Measurements from ENCODE around the gene GPS2. TPM values are rescaled to one million over a fixed set of nuclear protein-coding genes. Genes with fewer than 3 reads are reported as not detected.

The GPS2 gene
- total RNA-seq, 1 experiment from 2014 or later: 116 TPM

DNA sequence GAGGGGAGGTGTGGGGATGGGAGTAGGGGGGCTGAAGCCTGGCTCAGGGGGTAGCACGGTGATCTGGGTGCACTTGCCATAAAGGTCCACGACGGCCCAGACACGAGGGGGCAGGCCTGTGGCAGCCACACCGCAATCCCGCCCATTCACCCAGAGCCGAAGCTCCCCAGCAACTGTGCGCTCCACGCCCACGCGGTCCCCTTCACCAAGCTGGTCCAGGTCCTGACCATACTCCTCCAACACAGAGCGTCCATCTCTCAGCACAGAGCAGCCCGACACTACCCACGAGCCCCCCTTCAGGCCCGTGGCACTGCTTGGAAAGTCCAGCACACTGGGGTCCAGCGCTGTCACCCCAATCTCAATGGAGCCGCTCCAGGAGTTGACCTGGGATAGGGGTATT, 12.3 kb upstream of the GPS2 start:
- H3K4me3 ChIP-seq (ENCODE audit: low read depth, low read length, poor library complexity, severe bottlenecking): no peak overlapping the region

GRCh38 chr17:7327056-7327455, 11.9 kb upstream of the GPS2 start:
- intact Hi-C loops (cut with micrococcal nuclease; ENCODE audit: unreplicated experiment): no loop called here
- CTCF ChIA-PET: interaction anchor here (0.6 kb wide), 1 partner anchor 282 kb away, joined by 5 read pairs; no protein-coding TSS in a partner anchor
- POLR2A ChIA-PET (ENCODE audit: low non-redundant PET): no interaction called here
- Histone ChIP-seq H3K9me3 (ENCODE audit: low read depth, low read length, poor library complexity, severe bottlenecking) (no peaks in the 10 kb centered on the region), H3K4me1 (ENCODE audit: insufficient read depth, low read length, poor library complexity, severe bottlenecking) (peaks cover 19% of the 10 kb centered on the region), H3K36me3 (ENCODE audit: insufficient read depth, low read length, poor library complexity, severe bottlenecking) (peaks cover 42% of the 10 kb centered on the region), H3K27me3 (replicated peaks; ENCODE audit: insufficient read depth, low read depth, low read length, poor library complexity) (no peaks in the 10 kb centered on the region), H3K4me3 (ENCODE audit: low read depth, low read length, poor library complexity, severe bottlenecking) (no peak overlapping the region), H3K27ac (ENCODE audit: low read depth, low read length, poor library complexity, severe bottlenecking) (no peak overlapping the region)
- DNase-seq (ENCODE audit: low spot score): no peak
- no peak for TF ChIP-seq EZH2 (IDR thresholded peaks at IDR 0.05; ENCODE audit: borderline replicate concordance, low read depth, low read length, poor library complexity, severe bottlenecking)
- TF ChIP-seq, protein P1, sequence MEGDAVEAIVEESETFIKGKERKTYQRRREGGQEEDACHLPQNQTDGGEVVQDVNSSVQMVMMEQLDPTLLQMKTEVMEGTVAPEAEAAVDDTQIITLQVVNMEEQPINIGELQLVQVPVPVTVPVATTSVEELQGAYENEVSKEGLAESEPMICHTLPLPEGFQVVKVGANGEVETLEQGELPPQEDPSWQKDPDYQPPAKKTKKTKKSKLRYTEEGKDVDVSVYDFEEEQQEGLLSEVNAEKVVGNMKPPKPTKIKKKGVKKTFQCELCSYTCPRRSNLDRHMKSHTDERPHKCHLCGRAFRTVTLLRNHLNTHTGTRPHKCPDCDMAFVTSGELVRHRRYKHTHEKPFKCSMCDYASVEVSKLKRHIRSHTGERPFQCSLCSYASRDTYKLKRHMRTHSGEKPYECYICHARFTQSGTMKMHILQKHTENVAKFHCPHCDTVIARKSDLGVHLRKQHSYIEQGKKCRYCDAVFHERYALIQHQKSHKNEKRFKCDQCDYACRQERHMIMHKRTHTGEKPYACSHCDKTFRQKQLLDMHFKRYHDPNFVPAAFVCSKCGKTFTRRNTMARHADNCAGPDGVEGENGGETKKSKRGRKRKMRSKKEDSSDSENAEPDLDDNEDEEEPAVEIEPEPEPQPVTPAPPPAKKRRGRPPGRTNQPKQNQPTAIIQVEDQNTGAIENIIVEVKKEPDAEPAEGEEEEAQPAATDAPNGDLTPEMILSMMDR (conservative IDR thresholded peaks at IDR 0.05; ENCODE audit: low read depth, low read length): no peak
- BruUV-seq (replicated peaks): no TSS peak

More for the DNA sequence above, 12.3 kb upstream of the GPS2 start:
- H3K27ac ChIP-seq (ENCODE audit: low read depth, low read length, poor library complexity, severe bottlenecking): no peak overlapping the region
- POLR2A ChIA-PET (ENCODE audit: low non-redundant PET): no interaction called here
- H3K27me3 ChIP-seq (replicated peaks; ENCODE audit: insufficient read depth, low read depth, low read length, poor library complexity): no peaks in the 10 kb centered on the region
- CTCF ChIA-PET: interaction anchor here (0.6 kb wide), 1 partner anchor 282 kb away, joined by 5 read pairs; no protein-coding TSS in a partner anchor
- H3K4me1 ChIP-seq (ENCODE audit: insufficient read depth, low read length, poor library complexity, severe bottlenecking): peaks cover 19% of the 10 kb centered on the region
- TF ChIP-seq EZH2 (IDR thresholded peaks at IDR 0.05; ENCODE audit: borderline replicate concordance, low read depth, low read length, poor library complexity, severe bottlenecking): no peak
- TF ChIP-seq, protein P1 (conservative IDR thresholded peaks at IDR 0.05; ENCODE audit: low read depth, low read length): no peak
- intact Hi-C loops (cut with micrococcal nuclease; ENCODE audit: unreplicated experiment): no loop called here
- peaks cover 38% of the 10 kb centered on the region for H3K36me3 ChIP-seq (ENCODE audit: insufficient read depth, low read length, poor library complexity, severe bottlenecking)
- DNase-seq (ENCODE audit: low spot score): no peak
- no peaks in the 10 kb centered on the region for H3K9me3 ChIP-seq (ENCODE audit: low read depth, low read length, poor library complexity, severe bottlenecking)
- BruUV-seq (replicated peaks): no TSS peak

GRCh38 chr17:7326186-7326585, 11.0 kb upstream of the GPS2 start:
- no peak overlapping the region for H3K4me3 ChIP-seq (ENCODE audit: low read depth, low read length, poor library complexity, severe bottlenecking)
- H3K4me1 ChIP-seq (ENCODE audit: insufficient read depth, low read length, poor library complexity, severe bottlenecking): peaks cover 19% of the 10 kb centered on the region
- peaks cover 49% of the 10 kb centered on the region for H3K36me3 ChIP-seq (ENCODE audit: insufficient read depth, low read length, poor library complexity, severe bottlenecking)
- no peak overlapping the region for H3K27ac ChIP-seq (ENCODE audit: low read depth, low read length, poor library complexity, severe bottlenecking)
- ChIA-PET POLR2A (ENCODE audit: low non-redundant PET) (no interaction called here), CTCF (no interaction called here)
- intact Hi-C loops (cut with micrococcal nuclease; ENCODE audit: unreplicated experiment): no loop called here
- BruUV-seq (replicated peaks): no TSS peak
- H3K27me3 ChIP-seq (replicated peaks; ENCODE audit: insufficient read depth, low read depth, low read length, poor library complexity): no peaks in the 10 kb centered on the region
- DNase-seq (ENCODE audit: low spot score): no peak
- no peak for TF ChIP-seq EZH2 (IDR thresholded peaks at IDR 0.05; ENCODE audit: borderline replicate concordance, low read depth, low read length, poor library complexity, severe bottlenecking)
- TF ChIP-seq, protein P1 (conservative IDR thresholded peaks at IDR 0.05; ENCODE audit: low read depth, low read length): no peak
- no peaks in the 10 kb centered on the region for H3K9me3 ChIP-seq (ENCODE audit: low read depth, low read length, poor library complexity, severe bottlenecking)

Measured in A673 (cell line).